ENCODE measurements around the gene PCDHB2.
"Not testable (repeated sequence)": the region's sequence is repeated elsewhere in the genome, so short reads cannot be mapped to it uniquely, and the experiment has no call there.

Gene PCDHB2

DNA sequence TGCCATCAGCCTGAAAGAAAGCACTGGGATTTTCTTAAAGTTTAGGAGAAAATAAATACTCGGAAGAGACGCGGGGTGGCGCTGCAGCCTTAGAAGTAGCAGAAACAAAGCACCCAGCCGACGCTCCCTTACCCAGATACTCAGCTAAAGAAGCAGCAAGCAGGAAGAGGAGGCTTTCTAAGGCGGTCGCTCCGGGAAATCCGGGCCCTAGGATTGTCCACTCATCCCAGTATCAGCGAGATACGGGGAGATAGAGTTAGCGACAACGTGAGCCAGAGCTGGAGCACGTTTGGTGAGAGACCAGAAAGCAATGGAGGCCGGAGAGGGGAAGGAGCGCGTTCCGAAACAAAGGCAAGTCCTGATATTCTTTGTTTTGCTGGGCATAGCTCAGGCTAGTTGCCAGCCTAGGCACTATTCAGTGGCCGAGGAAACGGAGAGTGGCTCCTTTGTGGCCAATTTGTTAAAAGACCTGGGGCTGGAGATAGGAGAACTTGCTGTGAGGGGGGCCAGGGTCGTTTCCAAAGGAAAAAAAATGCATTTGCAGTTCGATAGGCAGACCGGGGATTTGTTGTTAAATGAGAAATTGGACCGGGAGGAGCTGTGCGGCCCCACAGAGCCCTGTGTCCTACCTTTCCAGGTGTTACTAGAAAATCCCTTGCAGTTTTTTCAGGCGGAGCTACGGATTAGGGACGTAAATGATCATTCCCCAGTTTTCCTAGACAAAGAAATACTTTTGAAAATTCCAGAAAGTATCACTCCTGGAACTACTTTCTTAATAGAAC, at the start of gene PCDHB2:
TSS of gene PCDHB2 (plus strand) at position 135 of the 782 bp plus-strand sequence. CDS start at position 311, 176 bp downstream.
- DNase-seq (ENCODE audit: low spot score), result no peak

DNA sequence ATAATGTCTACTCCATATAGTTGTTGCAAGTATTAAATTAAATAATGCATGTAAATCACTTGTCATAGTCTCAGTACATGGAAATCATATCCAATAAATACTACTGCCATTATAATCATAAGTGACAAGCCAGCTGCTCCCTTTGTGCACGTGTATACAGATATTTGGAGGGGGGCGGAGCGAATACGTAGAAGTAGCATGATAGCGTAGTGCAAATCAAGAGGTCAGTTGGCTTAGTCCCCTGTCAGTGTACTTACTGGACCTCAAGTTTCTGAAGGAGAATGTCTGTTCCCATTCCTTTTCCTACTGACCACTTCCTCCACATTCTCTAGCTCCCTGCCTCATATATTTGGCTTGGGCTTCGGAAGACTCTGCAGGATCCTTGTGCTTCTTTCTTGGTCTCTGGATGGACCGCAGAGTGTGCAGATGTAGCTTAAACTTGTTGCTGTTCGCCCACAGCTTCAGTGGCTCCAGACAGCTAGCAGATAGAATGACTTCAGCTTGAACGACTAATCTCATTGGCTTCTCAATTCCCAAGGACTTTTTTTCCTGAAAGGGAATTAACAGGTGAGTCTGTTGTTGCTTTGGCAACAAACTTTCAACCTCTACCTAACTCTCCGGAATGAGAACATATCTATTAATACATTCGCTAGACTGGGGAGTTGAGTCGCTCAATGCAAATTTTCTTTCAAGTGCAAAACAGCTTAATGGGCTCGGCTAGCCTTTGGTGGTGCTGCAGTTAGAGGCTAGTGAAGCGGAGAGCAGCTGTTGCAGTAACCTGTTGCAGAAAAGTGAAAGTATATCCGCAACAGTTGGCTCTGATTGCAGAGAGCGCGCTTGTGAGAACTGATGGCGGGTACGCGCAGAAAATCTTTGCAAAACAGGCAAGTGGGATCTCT, 43.5 kb upstream of the PCDHB2 start, which contains the start of gene PCDHB1:
TSS of gene PCDHB1 (plus strand) at position 753 of the 899 bp plus-strand sequence. CDS start at position 850, 97 bp downstream.
- no peak for DNase-seq (ENCODE audit: low spot score)

DNA sequence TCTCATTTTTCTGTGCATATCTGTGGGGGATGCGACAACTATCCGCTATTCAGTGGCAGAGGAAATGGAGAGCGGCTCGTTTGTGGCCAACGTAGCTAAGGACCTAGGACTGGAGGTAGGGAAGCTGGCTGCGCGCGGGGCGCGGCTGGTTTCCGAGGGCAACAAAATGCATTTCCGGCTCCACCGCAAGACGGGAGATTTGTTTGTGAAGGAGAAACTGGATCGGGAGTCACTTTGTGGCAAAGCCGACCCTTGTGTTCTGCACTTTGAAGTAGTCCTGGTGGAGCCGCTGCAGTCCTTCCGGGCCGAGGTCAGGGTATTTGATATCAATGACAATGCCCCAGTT, 42.9 kb upstream of the PCDHB2 start:
- no peak for DNase-seq (ENCODE audit: low spot score)

DNA sequence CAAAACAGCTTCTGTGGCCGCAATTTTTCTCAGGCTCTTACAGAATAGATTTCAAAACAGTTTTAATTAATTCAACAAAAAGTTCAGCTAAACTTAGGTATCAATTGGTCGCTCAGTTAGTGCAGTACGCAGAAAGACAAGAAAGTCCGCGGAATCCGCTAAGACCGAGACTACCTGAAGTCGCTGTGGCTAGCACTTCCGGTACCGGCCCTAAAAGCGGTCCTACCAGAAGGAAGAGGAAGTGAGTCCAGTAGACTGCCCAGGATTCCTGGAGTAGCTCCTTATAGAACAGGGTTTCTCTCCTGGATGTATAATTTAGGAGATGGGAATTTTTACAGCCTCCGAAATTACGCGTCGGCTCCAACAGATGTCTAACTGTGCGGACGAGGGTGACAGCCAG, 16.6 kb upstream of the PCDHB2 start:
- DNase-seq (ENCODE audit: low spot score), result no peak

DNA sequence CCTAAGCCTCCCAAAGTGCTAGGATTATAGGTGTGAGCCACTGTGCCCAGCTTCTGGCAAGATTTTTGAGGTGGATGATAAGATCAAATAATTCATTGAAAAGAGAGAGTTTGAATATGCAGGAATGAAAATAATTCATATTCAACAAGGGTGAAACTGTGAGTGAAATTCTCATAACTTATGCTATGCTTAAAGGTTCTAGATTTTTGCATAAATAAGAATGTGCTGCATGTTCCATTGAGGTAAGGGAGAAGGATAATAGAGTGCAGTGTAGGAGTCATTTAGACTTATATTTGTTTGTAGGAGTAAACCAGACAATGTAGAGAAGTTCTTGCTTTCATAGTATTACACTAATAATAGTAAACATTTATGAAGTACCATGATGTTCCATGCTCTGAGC, 12.2 kb upstream of the PCDHB2 start:
- no peak for DNase-seq (ENCODE audit: low spot score)

DNA sequence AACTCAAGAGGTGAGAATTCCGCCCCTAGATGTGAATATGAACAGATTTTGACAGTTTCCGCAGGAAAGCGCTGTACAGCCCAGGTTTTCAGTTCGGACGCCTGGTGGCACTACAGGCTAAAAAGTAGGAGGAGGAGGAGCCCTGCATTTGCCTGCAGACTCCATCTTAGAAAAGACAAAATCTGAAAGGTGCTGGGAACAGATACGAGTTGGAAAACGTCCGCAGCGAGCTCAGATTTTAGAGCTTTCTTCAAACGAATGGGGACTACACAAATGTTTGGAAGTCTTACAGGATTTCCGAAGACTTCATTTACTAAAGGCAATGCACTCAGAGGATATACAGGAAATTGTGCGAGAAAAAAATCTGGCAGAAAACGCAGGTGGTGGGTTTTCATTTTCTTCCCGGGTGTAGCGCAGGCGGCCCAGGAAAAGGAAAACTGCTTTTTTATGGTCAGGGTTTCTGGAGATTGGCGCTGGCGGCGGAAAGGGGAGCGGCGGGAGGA, 9.9 kb upstream of the PCDHB2 start:
- peak; percentile 39 for DNase-seq (ENCODE audit: low spot score)

DNA sequence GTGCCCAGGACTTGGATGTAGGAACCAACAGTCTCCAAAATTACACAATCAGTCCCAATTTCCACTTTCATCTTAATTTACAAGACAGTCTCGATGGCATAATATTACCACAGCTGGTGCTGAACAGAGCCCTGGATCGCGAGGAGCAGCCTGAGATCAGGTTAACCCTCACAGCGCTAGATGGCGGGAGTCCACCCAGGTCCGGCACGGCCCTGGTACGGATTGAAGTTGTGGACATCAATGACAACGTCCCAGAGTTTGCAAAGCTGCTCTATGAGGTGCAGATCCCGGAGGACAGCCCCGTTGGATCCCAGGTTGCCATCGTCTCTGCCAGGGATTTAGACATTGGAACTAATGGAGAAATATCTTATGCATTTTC, 837 bp downstream of the PCDHB2 start:
- DNase-seq (ENCODE audit: low spot score), result no peak

DNA sequence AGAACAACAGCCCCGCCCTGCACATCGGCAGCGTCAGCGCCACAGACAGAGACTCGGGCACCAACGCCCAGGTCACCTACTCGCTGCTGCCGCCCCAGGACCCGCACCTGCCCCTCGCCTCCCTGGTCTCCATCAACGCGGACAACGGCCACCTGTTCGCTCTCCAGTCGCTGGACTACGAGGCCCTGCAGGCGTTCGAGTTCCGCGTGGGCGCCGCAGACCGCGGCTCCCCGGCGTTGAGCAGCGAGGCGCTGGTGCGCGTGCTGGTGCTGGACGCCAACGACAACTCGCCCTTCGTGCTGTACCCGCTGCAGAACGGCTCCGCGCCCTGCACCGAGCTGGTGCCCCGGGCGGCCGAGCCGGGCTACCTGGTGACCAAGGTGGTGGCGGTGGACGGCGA, 1.8 kb downstream of the PCDHB2 start:
- not testable (repeated sequence) for DNase-seq (ENCODE audit: low spot score)

DNA sequence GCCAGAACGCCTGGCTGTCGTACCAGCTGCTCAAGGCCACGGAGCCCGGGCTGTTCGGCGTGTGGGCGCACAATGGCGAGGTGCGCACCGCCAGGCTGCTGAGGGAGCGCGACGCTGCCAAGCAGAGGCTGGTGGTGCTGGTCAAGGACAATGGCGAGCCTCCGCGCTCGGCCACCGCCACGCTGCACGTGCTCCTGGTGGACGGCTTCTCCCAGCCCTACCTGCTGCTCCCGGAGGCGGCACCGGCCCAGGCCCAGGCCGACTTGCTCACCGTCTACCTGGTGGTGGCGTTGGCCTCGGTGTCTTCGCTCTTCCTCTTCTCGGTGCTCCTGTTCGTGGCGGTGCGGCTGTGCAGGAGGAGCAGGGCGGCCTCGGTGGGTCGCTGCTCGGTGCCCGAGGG, 2.2 kb downstream of the PCDHB2 start:
- DNase-seq (ENCODE audit: low spot score), result not testable (repeated sequence)

DNA sequence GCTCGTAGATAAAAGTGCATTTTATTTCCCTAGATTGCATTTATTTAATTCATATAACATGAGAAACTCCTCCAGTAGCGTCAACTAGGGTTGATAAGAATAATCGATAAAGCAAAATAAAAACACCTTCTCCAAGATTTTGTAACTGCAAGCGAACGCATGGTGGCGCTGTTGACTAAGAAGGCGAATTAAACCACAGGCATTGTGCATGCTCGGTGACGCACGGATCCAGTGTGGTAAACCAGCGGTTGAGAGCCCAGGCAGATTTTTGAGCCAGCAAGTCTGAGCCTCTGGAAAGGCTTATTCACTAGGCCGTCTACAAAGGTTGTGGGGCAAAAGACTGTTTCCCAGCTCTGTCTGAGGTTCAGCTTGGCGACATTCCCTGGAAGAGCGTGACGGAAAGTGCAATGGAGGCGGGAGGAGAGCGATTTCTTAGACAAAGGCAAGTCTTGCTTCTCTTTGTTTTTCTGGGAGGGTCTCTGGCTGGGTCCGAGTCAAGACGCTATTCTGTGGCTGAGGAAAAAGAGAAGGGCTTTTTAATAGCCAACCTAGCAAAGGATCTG, 5.9 kb downstream of the PCDHB2 start, which contains the start of gene PCDHB3:
TSS of gene PCDHB3 (plus strand) at position 231 of the 563 bp plus-strand sequence. CDS start at position 408, 177 bp downstream.
- no peak for DNase-seq (ENCODE audit: low spot score)

DNA sequence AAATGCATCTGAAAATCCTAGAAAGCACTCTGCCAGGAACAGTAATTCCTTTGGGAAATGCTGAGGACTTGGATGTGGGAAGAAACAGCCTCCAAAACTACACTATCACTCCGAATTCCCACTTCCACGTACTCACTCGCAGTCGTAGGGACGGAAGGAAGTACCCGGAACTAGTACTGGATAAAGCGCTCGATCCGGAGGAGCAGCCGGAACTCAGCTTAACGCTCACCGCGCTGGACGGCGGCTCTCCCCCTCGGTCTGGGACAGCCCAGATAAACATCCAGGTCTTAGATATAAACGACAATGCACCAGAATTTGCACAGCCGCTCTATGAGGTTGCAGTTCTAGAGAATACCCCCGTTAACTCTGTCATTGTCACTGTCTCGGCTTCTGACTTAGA, 6.6 kb downstream of the PCDHB2 start:
- DNase-seq (ENCODE audit: low spot score), result no peak

DNA sequence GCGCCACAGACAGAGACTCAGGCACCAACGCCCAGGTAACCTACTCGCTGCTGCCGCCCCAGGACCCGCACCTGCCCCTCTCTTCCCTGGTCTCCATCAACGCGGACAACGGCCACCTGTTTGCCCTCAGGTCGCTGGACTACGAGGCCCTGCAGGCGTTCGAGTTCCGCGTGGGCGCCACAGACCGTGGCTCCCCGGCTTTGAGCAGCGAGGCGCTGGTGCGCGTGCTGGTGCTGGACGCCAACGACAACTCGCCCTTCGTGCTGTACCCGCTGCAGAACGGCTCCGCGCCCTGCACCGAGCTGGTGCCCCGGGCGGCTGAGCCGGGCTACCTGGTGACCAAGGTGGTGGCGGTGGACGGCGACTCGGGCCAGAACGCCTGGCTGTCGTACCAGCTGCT, 7.7 kb downstream of the PCDHB2 start:
- DNase-seq (ENCODE audit: low spot score), result not testable (repeated sequence)

DNA sequence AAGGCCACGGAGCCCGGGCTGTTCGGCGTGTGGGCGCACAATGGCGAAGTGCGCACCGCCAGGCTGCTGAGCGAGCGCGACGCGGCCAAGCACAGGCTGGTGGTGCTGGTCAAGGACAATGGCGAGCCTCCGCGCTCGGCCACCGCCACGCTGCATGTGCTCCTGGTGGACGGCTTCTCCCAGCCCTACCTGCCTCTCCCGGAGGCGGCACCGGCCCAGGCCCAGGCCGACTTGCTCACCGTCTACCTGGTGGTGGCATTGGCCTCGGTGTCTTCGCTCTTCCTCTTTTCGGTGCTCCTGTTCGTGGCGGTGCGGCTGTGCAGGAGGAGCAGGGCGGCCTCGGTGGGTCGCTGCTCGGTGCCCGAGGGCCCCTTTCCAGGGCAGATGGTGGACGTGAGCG, 8.1 kb downstream of the PCDHB2 start:
- not testable (repeated sequence) for DNase-seq (ENCODE audit: low spot score)

DNA sequence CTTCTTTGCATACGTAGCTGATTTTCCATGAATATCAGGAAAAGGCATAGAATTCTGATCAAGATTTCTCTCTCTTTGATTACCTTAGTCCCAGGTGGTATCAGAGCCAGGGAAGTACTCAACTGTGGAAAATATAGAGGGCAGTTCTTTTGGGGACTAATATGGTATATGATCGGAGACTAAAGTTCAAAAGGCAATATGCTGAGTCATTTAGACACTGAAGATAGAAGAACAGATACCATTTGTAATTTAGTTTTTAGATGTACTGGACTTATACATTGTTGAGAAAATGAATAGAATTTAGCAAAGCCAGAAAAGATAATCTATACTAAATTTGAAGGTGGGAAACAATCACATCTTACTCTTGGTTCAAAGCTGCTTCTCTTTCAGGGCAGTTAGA, 10.9 kb downstream of the PCDHB2 start:
- no peak for DNase-seq (ENCODE audit: low spot score)

DNA sequence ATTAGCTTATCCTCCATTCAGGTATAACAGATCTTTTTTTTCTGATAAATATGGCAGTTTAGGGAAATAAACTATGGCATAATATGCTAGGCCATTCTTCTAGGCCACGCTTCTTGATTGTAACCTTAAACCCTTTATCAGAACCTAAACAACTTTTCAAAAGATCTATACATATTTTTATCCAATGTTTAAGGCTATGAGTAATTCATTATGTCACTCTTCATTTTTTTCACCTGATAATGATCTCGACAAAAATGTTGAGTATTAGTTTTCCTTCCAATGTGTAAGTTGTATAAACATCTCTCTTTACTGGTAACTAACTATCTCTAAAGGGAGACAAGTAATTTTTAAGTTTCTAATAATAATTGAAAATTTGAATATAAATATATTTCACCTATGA, 24.8 kb downstream of the PCDHB2 start:
- no peak for DNase-seq (ENCODE audit: low spot score)

DNA sequence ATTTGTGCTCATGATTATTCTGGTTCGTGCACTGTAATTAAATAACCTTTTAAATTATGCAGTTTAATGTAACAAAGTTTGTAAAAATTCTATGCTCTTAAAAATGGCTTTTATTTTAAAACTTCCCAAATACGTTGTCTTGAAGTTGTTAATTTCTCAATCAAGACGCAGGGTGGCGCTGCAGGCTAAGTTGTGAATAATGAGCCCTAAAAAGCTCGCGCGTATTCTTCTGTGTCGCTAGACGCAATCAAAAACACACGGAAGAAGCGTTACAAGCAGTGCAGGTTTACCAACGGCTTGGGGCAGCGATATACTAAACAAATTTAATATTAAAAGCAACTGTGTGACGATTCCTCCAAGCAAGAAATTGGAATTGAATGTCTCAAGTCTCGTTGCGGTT, 27.1 kb downstream of the PCDHB2 start, which contains the start of gene PCDHB4:
TSS of gene PCDHB4 (plus strand) at position 256 of the 400 bp plus-strand sequence. CDS start 181 bp downstream, outside the sequence.
- no peak for DNase-seq (ENCODE audit: low spot score)

DNA sequence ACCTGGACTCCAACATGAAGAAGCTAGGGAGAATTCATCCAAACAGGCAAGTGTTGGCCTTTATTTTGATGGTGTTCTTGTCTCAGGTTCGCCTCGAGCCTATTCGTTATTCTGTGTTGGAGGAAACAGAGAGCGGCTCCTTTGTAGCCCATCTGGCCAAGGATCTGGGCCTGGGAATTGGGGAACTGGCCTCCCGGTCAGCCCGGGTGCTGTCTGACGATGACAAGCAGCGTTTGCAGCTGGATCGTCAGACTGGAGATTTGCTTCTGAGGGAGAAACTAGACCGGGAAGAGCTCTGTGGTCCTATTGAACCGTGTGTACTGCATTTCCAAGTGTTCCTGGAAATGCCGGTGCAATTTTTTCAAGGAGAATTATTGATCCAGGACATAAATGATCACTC, 27.6 kb downstream of the PCDHB2 start:
- no peak for DNase-seq (ENCODE audit: low spot score)

DNA sequence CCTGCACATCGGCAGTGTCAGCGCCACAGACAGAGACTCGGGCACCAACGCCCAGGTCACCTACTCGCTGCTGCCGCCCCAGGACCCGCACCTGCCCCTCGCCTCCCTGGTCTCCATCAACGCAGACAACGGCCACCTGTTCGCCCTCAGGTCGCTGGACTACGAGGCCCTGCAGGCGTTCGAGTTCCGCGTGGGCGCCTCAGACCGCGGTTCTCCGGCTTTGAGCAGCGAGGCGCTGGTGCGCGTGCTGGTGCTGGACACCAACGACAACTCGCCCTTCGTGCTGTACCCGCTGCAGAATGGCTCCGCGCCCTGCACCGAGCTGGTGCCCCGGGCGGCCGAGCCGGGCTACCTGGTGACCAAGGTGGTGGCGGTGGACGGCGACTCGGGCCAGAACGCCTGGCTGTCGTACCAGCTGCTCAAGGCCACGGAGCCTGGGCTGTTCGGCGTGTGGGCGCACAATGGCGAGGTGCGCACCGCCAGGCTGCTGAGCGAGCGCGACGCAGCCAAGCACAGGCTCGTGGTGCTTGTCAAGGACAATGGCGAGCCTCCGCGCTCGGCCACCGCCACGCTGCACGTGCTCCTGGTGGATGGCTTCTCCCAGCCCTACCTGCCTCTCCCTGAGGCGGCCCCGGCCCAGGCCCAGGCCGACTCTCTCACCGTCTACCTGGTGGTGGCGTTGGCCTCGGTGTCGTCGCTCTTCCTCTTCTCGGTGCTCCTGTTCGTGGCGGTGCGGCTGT, 29.2 kb downstream of the PCDHB2 start:
- DNase-seq (ENCODE audit: low spot score), result not testable (repeated sequence)

DNA sequence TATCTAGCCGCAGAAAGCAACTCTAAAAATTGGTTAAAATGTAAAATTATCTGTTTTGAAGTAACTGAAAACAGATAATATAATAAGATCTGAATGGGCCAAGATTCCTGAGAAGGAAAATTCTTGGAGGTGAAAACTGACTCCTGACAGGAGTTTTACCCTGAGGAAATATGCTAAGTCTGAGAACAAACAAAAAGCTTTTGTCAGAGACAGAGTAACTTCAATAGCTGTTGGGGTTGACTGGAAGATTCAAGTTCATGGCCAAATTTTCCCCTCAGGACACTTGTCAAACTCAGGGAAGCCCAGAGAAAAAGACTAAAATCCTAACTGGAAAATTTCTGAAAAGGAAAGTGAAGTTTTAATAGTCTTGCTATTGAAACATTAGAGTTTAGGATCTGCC, 32.9 kb downstream of the PCDHB2 start:
- no peak for DNase-seq (ENCODE audit: low spot score)

DNA sequence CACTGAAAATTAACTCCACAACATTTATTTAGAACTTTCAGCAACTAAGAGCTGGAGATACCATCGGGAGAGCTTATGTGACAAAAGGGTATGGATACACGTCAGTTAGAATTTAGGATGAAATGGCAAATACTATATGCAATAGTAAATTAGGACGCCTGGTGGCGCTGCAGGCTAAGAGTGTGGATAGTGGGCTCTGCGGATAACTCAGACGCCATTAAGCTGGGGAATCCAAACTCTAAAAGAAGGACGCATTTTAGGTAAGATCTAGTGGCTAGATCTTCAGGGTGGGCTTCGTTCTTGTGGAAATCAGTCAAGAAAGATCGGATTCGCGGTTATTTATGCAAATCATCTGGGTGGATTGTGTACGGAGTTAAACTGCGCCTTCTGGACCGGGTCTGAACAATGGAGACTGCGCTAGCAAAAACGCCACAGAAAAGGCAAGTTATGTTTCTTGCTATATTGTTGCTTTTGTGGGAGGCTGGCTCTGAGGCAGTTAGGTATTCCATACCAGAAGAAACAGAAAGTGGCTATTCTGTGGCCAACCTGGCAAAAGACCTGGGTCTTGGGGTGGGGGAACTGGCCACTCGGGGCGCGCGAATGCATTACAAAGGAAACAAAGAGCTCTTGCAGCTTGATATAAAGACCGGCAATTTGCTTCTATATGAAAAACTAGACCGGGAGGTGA, 40.8 kb downstream of the PCDHB2 start, which contains the start of gene PCDHB5:
TSS of gene PCDHB5 (plus strand) at position 177 of the 688 bp plus-strand sequence. CDS start at position 406, 229 bp downstream.
- no peak for DNase-seq (ENCODE audit: low spot score)
